Subcutaneous abdominal adipose tissue (tissue), 5 donors: ENCODE data around the gene CYS1.

Experiments
- H3K27ac ChIP-seq: one replicate; pipeline ENCODE4 v1.7.0; 2013; ENCODE audit warnings: low read depth, mild to moderate bottlenecking, inconsistent platforms, low read length, moderate library complexity
- H3K27me3 ChIP-seq, 5 donors: one replicate each; pipeline ENCODE4 v1.7.0; 2013; ENCODE audit warnings: low read length in 5 of 5, inconsistent platforms in 1 of 5; ENCODE audit not compliant: control insufficient read depth in 5 of 5, insufficient read depth in 4 of 5
- H3K36me3 ChIP-seq, 5 donors: one replicate each; pipeline ENCODE4 v1.7.0; 2013; ENCODE audit warnings: low read length in 5 of 5; ENCODE audit not compliant: control insufficient read depth in 5 of 5, insufficient read depth in 5 of 5
- H3K4me1 ChIP-seq, 5 donors: one replicate each; pipeline ENCODE4 v1.7.0; 2013; ENCODE audit warnings: low read length in 5 of 5, mild to moderate bottlenecking in 3 of 5, moderate library complexity in 1 of 5; ENCODE audit not compliant: control insufficient read depth in 5 of 5, insufficient read depth in 5 of 5
- H3K4me3 ChIP-seq, 5 donors: one replicate each; pipeline ENCODE4 v1.7.0; 2013; ENCODE audit warnings: low read length in 5 of 5, low read depth in 1 of 5
- H3K9ac ChIP-seq, 5 donors: one replicate each; pipeline ENCODE4 v1.7.0; 2013; ENCODE audit warnings: low read length in 5 of 5, mild to moderate bottlenecking in 4 of 5, moderate library complexity in 3 of 5
- H3K9me3 ChIP-seq, 5 donors: one replicate each; pipeline ENCODE4 v1.7.0; 2013; ENCODE audit warnings: low read length in 5 of 5; ENCODE audit not compliant: control insufficient read depth in 5 of 5
- donor health status: healthy.
- donor health status: healthy.
- donor health status: healthy.
- donor health status: healthy.
- donor health status: healthy.

CYS1 gene

GRCh38 chr2:10062931-10063365 lies 17.3 kb downstream of the CYS1 start:
- no peaks in the 10 kb centered on the region for H3K27me3 ChIP-seq
- H3K27ac ChIP-seq: no peak overlapping the region
- no peak overlapping the region for H3K9ac ChIP-seq
- H3K36me3 ChIP-seq: no peaks in the 10 kb centered on the region
- peaks cover 0 to 27% (median 2%) of the 10 kb centered on the region in 5 donors for H3K4me1 ChIP-seq
- H3K4me3 ChIP-seq: no peak overlapping the region
- H3K9me3 ChIP-seq: peaks cover 0 to 6% (median 3%) of the 10 kb centered on the region in 5 donors

GRCh38 chr2:10061221-10061925 lies 18.8 kb downstream of the CYS1 start:
- no peaks in the 10 kb centered on the region for H3K9me3 ChIP-seq
- H3K9ac ChIP-seq: no peak overlapping the region
- H3K4me1 ChIP-seq: peaks cover 2 to 42% (median 16%) of the 10 kb centered on the region in 5 donors
- peaks cover 0 to 2% (median 0%) of the 10 kb centered on the region in 5 donors for H3K36me3 ChIP-seq
- no peak overlapping the region for H3K27ac ChIP-seq
- H3K27me3 ChIP-seq: no peaks in the 10 kb centered on the region
- H3K4me3 ChIP-seq: no peak overlapping the region

GRCh38 chr2:10059552-10060335 lies 20.5 kb downstream of the CYS1 start:
- Histone ChIP-seq H3K4me1 (peaks cover 2 to 48% (median 16%) of the 10 kb centered on the region in 5 donors), H3K27ac (no peak overlapping the region), H3K4me3 (no peak overlapping the region)

GRCh38 chr2:10059016-10059351 lies 21.2 kb downstream of the CYS1 start:
- H3K27me3 ChIP-seq: no peaks in the 10 kb centered on the region
- no peak overlapping the region for H3K27ac ChIP-seq
- H3K4me1 ChIP-seq: peaks cover 2 to 51% (median 19%) of the 10 kb centered on the region in 5 donors
- no peaks in the 10 kb centered on the region for H3K9me3 ChIP-seq
- H3K4me3 ChIP-seq: no peak overlapping the region
- peaks cover 3 to 23% (median 17%) of the 10 kb centered on the region in 5 donors for H3K36me3 ChIP-seq
- no peak overlapping the region for H3K9ac ChIP-seq

More at GRCh38 chr2:10059552-10060335, 20.5 kb downstream of the CYS1 start:
- no peaks in the 10 kb centered on the region for H3K9me3 ChIP-seq
- H3K27me3 ChIP-seq: no peaks in the 10 kb centered on the region
- H3K36me3 ChIP-seq: peaks cover 0 to 16% (median 12%) of the 10 kb centered on the region in 5 donors
- H3K9ac ChIP-seq: no peak overlapping the region

GRCh38 chr2:10058251-10059015 lies 21.8 kb downstream of the CYS1 start:
- H3K4me1 ChIP-seq: peaks cover 2 to 53% (median 22%) of the 10 kb centered on the region in 5 donors
- H3K9me3 ChIP-seq: no peaks in the 10 kb centered on the region
- peaks cover 9 to 29% (median 23%) of the 10 kb centered on the region in 5 donors for H3K36me3 ChIP-seq
- H3K4me3 ChIP-seq: no peak overlapping the region
- no peak overlapping the region for H3K27ac ChIP-seq
- no peak overlapping the region for H3K9ac ChIP-seq
- no peaks in the 10 kb centered on the region for H3K27me3 ChIP-seq

GRCh38 chr2:10057231-10058107 lies 22.7 kb downstream of the CYS1 start:
- Histone ChIP-seq H3K9ac (peak overlapping the region in 2 of 5 donors; percentile 28 to 39), H3K27me3 (no peaks in the 10 kb centered on the region), H3K27ac (no peak overlapping the region), H3K9me3 (no peaks in the 10 kb centered on the region), H3K36me3 (peaks cover 9 to 34% (median 29%) of the 10 kb centered on the region in 5 donors), H3K4me1 (peaks cover 6 to 50% (median 27%) of the 10 kb centered on the region in 5 donors), H3K4me3 (peak overlapping the region in 3 of 5 donors; percentile 13 to 44 (median 29))

GRCh38 chr2:10056439-10056838 lies 23.8 kb downstream of the CYS1 start:
- H3K36me3 ChIP-seq: peaks cover 9 to 44% (median 38%) of the 10 kb centered on the region in 5 donors
- H3K27ac ChIP-seq: no peak overlapping the region
- H3K9ac ChIP-seq: no peak overlapping the region
- H3K9me3 ChIP-seq: no peaks in the 10 kb centered on the region
- peaks cover 6 to 54% (median 27%) of the 10 kb centered on the region in 5 donors for H3K4me1 ChIP-seq
- no peaks in the 10 kb centered on the region for H3K27me3 ChIP-seq
- H3K4me3 ChIP-seq: no peak overlapping the region

- Histone ChIP-seq H3K9ac (no peak overlapping the region), H3K27me3 (no peaks in the 10 kb centered on the region), H3K4me1 (peaks cover 4 to 42% (median 29%) of the 10 kb centered on the region in 5 donors), H3K36me3 (peaks cover 9 to 51% (median 41%) of the 10 kb centered on the region in 5 donors), H3K4me3 (no peak overlapping the region), H3K27ac (no peak overlapping the region), H3K9me3 (no peaks in the 10 kb centered on the region)
These were observed 25.2 kb downstream of the CYS1 start for GRCh38 chr2:10054976-10055375.

GRCh38 chr2:10054424-10054823 lies 25.8 kb downstream of the CYS1 start:
- H3K4me1 ChIP-seq: peaks cover 4 to 47% (median 35%) of the 10 kb centered on the region in 5 donors
- H3K36me3 ChIP-seq: peaks cover 9 to 57% (median 46%) of the 10 kb centered on the region in 5 donors
- no peaks in the 10 kb centered on the region for H3K27me3 ChIP-seq
- no peak overlapping the region for H3K4me3 ChIP-seq
- no peak overlapping the region for H3K9ac ChIP-seq
- no peak overlapping the region for H3K27ac ChIP-seq
- H3K9me3 ChIP-seq: no peaks in the 10 kb centered on the region
